ENCODE data around the gene UBAP1L.

Gene UBAP1L

GRCh38 chr15:65134538-65134937 lies 19.5 kb upstream of the UBAP1L start:
- no peak for TF ChIP-seq CTCF (IDR thresholded peaks at IDR 0.05; ENCODE audit: borderline replicate concordance, insufficient read depth, low read depth, low read length)
- H3K4me3 ChIP-seq (ENCODE audit: low read depth, low read length): no peak overlapping the region

GRCh38 chr15:65133548-65134200 lies 18.7 kb upstream of the UBAP1L start, which contains the start of gene PDCD7:
TSS of gene PDCD7 (minus strand) at chr15:65133808. CDS start at chr15:65133781, 27 bp downstream.
- TF ChIP-seq CTCF (IDR thresholded peaks at IDR 0.05; ENCODE audit: borderline replicate concordance, insufficient read depth, low read depth, low read length): no peak

GRCh38 chr15:65132878-65133547 lies 18.0 kb upstream of the UBAP1L start:
- TF ChIP-seq CTCF (IDR thresholded peaks at IDR 0.05; ENCODE audit: borderline replicate concordance, insufficient read depth, low read depth, low read length): no peak
- peak overlapping the region; percentile 89 for H3K4me3 ChIP-seq (ENCODE audit: low read depth, low read length)

More at GRCh38 chr15:65133548-65134200, 18.7 kb upstream of the UBAP1L start, which contains the start of gene PDCD7:
- H3K4me3 ChIP-seq (ENCODE audit: low read depth, low read length): peak within 1 kb of the TSS; percentile 89

- no peak for TF ChIP-seq CTCF (IDR thresholded peaks at IDR 0.05; ENCODE audit: borderline replicate concordance, insufficient read depth, low read depth, low read length)
- H3K4me3 ChIP-seq (ENCODE audit: low read depth, low read length): no peak overlapping the region
Measured at GRCh38 chr15:65130941-65131340, 15.9 kb upstream of the UBAP1L start.

- TF ChIP-seq CTCF (IDR thresholded peaks at IDR 0.05; ENCODE audit: borderline replicate concordance, insufficient read depth, low read depth, low read length): no peak
- H3K4me3 ChIP-seq (ENCODE audit: low read depth, low read length): no peak overlapping the region
Measured at GRCh38 chr15:65115542-65115941, 542 bp upstream of the UBAP1L start.

- no peak for TF ChIP-seq CTCF (IDR thresholded peaks at IDR 0.05; ENCODE audit: borderline replicate concordance, insufficient read depth, low read depth, low read length)
- H3K4me3 ChIP-seq (ENCODE audit: low read depth, low read length): no peak overlapping the region
Measured at GRCh38 chr15:65110676-65111292, 4.2 kb downstream of the UBAP1L start.

Measured in GM12875 (cell line).